ENCODE measurements around the gene PRPH.
"Not testable (repeated sequence)": the region's sequence is repeated elsewhere in the genome, so short reads cannot be mapped to it uniquely, and the experiment has no call there.

Gene PRPH

DNA sequence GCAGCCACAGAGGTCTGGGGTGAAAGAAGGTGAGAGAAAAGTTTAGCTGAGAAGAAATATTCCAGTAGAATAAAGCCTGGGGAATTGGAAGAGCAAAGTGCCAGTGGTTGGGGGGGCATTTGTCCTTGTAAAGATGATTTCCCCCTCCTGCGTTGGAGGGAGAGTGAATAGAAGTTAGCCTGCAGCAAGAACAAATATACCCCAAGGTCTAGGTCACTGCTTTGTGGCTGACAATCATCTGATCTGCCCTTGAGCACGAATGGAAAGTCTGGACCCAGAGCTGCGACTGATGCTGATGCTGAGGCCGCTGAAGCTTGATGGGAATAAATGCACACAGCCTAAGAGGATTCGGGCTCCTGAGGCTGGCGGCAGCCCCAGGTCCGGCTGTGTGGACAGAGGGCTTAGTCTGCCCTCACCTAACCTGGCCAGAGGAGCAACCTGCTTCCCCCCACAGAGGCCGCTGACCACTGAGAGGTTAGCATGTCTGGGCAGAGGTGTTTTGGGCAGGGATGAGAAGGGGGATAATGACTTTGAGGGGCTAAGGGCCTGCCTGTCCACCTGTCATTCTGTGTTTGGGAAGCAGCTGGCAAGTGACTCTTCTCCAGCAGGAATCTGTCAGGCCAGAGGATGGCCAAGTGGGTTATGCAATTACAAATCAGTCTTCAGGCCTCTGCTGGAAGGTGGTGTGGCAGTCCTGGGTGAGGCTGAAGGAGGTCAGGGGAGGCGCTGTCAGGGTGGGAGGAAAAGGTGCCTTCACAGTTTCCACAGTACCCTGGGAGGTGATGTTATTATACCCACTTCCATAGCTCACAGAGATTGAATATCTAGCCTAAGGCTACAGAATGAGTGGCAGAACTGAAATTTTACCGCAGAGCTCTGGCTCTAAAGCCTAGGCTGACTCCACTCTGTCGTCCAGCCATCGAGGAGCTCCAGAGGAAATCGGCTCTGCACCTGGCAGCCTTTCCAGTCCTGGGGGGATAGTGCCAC lies 18.4 kb upstream of the PRPH start:
- no peak for DNase-seq

DNA sequence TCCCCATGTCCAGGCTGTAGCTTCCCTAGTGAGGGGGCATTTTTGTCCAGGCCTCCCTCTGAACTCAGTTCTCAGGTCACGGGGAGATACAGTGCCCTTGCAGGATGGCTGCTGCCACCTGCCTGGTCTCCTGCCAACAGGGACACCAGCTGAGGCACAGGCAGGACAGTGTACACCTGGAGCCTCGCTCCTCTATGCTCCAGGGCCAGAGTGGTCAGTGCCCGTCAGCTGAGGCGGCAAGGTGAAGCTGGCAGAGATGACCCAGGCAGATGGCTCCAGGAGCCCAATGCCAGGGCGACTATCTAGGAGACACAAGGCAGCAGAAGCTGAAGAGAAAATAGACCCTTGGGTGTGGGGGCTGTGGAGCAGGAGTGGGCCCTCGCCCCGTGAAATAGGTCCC lies 17.5 kb upstream of the PRPH start:
- no peak for DNase-seq

DNA sequence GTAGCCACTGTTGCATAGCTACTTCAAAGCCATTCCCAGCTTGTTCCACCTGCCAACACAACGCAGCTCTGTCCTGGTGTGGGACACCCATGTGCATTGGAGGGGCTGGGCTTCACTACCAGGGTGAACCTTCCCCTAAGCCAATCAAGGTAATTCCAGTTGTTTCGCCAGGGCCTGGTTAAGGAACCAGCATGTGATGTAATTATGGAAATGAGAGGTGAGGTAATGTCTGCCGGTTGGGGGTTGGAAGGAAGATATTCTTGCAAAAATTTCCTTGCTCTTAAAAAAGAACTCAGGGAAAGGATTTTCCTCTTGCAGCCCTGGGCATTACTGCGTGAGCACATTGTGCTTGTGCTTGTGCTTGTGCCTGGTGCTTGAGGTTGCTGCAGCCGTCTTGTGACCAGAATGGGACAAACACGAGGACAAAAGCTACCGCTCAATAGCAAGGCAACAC lies 15.2 kb upstream of the PRPH start:
- DNase-seq: no peak

DNA sequence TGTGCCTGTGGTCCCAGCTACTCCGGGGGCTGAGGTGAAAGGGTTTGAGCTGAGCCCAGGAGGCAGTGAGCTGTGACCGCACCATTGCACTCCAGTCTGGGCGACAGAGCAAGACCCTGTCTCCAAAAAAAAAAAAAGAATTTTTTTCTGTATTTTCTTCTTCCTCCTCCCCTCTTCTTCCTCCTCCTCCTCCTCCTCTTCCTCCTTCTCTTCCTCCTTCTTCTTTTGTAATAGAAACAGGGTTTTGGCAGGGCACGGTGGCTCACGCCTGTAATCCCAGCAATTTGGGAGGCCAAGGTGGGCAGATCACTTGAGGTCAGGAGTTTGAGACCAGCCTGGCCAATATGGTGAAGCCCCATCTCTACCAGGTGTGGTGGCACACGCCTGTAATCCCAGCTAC lies 14.4 kb upstream of the PRPH start:
- not testable (repeated sequence) for DNase-seq

DNA sequence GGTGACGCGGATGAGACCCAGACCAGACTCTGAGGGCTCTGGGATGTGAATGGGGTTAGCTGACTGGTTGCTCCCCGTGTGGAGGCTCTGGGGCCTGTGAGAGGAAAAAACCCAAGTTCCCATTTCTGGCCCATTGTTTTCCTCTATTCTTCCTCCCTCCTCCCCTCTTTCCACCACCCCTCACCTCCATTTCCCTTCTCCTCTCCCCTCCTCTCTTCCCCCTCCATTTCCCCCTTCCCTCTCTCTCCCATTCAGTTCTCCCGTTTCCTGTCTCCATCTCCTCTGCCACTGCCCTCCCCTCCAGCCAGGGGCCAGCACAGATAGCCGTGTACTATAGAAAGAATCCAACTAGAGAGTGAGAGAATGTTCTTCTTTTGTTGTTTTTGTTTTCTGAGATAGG lies 12.6 kb upstream of the PRPH start:
- no peak for DNase-seq

DNA sequence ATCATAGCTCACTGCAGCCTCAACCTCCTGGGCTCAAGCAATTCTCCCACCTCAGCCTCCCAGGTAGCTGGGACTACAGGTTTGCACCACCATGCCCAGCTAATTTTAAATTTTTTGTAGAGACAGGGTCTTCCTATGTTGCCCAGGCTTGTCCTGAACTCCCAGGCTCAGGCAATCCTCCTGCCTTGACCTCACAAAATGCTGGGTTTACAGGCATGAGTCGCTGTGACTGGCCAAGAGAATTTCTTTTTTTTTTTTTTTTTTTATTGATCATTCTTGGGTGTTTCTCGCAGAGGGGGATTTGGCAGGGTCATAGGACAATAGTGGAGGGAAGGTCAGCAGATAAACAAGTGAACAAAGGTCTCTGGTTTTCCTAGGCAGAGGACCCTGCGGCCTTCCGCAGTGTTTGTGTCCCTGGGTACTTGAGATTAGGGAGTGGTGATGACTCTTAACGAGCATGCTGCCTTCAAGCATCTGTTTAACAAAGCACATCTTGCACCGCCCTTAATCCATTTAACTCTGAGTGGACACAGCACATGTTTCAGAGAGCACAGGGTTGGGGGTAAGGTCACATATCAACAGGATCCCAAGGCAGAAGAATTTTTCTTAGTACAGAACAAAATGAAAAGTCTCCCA lies 12.1 kb upstream of the PRPH start:
- not testable (repeated sequence) for DNase-seq

DNA sequence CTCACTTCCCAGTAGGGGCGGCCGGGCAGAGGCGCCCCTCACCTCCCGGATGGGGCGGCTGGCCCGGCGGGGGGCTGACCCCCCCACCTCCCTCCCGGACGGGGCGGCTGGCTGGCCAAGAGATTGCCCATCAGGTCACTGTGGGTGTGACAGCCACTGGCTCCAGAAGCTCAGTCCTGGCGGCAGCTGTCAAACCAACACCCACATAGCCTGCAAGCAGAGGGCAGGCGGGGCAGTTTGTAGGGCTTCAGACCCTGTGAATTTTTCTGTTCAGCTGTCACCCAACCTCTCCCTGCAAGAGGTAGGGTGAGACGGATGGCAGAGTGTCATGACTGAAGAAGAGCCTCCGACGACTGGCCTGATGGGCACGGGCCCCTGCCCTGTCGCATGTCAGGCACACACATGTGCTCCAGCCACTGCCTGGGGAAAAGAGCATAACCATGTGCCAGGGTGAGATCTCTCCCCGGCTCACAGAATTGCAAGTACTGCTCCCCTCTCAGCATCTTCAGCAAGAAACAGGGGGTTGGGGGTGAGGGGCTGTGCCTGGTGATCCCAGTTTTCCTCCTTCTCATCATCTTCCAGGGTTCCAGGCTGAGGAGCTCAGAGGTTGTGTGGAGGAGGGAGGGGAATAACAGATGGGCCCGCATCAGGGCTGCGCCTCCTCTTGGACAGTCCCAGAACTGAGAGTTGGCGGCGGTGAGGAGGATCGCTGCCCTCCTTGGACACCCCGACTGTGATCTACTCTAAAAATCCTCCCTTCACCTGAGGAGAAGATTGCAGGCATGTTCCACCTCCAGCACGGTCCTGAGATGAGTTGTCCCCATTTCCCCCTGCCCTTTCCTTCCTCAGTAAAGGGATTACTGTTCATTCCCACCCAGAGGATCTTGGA lies 11.2 kb upstream of the PRPH start:
- DNase-seq: no peak

DNA sequence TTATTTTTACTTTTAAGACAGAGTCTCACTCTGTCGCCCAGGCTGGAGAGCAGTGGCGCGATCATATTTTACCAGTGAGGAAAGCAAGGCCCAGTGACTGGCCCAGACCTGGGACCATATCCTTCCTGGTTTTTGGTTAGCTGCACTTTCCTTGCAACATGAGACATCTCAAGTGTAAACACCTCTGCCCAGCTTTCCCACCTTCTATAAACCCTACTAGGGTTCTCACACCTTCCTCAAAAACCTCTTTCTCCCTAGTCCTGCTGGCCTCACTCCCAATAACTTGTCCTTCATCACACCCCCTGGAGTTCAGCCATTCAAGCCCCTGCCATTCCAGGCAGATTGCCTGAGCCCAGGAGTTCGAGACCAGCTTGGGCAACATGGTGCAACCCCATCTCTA lies 10.3 kb upstream of the PRPH start:
- no peak for DNase-seq

DNA sequence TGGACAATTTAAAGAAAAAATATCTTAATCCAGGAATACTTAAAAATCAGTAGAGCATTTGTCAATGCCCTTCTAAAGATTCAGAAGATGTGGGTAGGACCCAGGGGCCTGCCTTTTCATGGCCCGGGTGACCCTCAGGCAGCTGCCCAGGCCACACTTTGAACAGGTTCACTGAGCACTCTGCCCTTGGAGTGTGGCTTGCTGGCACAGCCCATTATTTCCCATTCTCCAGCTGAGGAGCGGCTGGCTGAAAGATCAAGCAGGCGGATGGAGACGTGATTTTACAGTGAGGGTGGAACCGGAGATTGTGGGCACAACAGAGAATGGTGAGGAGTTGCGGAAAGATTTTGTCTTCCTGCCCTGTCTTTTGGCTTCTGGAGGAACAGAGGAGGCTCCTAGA lies 7.1 kb upstream of the PRPH start:
- DNase-seq: no peak

DNA sequence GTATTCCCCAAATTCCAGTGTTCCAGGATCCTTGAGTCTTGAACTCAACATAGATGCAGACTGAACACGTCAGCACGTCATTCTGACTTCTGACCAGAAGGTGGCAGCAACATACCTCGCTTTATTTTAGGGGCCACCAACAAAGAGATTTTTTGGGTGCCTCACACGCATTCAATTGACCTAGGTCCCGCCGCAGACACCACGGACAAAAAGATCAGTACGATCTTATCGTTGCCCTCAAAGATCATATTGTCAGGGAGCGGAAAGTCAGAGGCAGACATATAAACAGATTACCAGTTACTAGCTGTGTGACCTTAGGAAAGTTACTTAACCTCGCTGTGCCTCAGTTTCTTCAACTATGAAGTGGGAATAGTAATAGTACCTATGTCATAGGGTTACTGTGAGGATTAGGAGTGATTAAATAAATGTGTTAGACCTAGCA lies 6.5 kb upstream of the PRPH start:
- DNase-seq: peak; percentile 79 to 80

DNA sequence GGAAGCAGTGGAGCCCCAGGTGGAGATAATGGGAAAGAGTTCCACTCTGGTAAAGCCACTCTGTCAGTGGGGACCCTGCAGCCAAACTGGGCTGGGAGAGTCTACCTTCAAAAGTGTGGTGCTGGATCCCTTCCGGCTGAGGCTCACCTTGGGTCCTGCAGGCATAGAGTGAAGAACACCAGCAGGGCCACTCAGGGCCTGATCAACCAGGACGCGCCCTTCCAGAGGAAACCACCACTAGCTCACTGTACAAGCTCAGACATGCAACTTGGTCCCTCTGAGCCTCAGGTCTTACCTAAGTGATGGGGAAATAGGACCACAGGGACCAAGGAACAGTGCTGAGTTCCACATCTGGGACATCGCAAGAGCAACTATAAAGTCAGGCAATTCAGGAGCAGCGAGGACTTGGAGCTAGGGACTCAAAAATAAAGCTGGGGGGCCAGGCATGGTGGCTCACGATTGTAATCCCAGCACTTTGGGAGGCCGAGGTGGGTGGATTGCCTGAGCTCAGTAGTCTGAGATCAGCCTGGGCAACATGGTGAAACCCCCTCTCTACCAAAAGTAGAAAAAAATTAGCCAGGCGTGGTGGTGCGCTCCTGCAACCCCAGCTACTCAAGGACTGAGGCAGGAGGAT lies 5.9 kb upstream of the PRPH start:
- no peak for DNase-seq

DNA sequence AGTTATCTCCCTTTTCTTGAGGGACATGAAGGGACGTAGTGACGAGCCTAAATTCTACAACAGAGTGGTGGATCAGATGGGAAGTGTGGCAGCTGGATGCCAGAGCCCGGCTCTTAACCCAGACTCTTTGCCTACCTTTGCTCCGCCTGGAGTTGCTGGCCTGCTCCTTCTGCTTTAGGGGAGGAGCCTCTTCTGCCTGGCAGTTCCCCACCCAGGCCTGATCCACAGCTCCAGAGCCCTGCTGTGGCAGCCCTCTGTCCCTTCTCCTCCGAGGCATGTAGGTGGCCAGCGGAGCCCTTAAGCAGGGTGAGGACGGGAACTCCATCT lies 2.3 kb upstream of the PRPH start:
- no peak for DNase-seq

DNA sequence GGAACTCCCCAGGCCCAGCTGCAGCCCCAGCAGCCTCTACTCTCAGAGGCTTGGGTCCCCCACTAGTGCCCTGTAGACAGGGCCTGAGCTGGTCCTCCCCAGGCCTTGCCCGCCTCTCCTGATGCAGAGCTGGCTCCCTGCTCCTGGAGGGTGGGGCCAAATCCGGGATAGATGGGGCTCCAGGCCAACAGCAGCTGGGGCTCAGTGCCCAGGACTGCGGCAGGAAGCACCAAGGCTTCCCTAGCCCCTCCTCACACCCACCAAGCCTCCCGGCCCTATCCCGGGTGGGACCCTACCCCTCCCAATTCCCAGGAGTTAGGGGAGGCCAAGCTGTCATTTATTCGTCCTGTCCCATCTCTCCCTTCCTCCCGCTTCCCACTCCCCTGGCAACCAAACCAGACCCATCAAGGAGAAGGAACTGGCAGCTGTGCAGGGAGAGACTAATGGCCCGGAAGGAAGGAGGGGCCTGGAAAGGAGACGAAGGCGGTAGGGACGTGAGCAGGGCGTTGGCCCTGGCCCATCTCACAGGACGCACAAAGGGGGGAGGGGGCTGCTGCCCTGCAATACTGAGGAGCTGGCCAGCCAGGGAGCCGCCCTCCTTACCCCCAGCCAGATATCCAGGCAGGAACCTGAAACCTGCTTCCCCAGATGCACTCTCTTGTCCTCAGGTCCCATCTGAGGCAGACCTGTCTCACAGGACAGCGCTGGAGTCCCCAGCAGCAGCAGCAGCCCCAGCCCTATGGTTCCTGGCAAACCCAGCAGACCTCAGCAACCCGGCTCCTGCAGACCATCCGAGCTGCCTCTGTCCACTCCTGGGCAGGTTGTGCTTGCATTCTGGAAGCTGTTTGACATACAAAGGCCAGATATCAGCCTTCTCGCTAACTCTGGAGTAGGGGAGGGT lies 1.6 kb upstream of the PRPH start:
- DNase-seq: no peak

DNA sequence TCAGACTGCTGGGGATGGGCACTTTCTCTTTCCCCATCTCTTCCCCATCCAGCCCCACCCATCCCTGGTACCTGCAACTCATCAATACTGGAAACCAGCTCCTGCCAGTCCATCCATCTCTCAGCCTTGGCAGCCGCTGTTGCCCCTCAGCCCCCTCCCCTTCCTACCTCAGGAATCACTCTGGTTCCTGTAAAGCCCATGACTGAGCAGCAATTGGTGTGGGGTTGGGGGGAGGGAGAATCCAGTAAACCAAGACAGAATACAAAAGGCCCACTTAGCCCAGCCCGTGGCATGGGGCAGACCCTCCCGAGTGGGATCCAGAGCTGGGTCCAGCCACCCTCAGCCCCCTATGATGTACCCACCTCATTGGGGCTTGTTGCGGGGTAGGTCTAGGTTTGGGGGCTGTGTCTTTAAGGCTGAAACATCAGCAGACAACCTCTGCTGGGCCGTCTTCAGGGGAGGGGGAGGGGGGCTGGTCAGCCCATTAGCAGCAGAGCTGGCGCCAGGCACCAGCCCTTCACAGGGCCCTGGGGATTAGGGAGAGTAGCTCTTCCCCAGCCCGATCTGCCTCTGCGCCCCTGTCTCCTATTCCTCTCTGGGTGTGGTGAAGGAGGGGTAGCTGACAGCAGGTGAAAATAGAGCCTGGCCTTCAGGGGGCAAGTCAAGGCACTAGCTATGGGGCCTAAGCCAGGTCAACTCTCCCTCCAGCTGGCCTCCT lies 702 bp upstream of the PRPH start:
- no peak for DNase-seq

DNA sequence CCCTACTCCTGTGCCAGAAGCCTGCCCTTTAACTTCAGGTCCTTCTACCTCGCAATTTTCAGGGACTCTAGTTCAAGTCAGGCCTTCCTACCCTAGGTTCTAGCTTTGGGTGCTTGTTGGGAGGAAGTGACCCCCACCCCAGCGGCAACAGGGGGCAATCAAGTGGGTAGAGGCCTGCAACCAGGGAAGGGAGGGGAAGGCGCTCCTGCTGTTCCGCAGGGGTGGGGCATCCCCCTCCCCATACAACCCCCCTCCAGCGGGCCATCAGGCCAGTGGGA lies 204 bp upstream of the PRPH start:
- DNase-seq: no peak

DNA sequence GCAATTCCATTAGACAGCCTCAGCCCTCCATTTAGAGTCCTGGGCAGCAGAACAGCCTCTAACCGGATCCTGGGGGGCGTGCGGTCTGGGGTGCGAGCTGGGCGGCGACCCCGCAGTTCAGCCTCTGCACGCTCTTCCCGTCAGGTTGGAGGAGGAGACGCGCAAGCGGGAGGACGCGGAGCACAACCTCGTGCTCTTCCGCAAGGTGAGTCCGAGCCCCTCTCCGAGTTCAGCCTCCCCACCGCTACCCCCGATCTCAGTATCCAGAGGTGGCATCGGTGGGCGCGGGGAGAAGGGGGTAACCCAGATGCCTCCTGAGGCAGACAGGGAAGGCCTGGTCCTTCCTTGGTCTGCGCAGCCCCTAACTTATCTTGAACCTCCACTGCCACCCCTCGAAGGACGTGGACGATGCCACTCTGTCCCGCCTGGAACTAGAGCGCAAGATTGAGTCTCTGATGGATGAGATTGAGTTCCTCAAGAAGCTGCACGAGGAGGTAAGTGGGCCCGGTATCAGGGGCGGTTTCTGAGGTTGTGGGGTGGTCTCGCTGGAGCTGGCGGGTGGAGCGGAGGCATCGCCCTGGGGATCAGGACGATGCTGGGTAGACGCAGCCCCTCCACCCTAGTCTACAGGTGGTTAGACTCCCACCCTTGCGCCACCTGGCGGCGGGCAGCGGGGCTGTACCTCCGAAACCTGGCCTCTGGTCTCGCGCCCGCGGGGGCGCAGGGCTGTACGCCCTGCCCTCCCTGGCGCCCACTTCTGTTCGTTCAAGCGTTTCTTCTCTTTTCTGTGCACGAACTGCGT lies 1.3 kb downstream of the PRPH start:
- DNase-seq: peak; percentile 78 to 82

DNA sequence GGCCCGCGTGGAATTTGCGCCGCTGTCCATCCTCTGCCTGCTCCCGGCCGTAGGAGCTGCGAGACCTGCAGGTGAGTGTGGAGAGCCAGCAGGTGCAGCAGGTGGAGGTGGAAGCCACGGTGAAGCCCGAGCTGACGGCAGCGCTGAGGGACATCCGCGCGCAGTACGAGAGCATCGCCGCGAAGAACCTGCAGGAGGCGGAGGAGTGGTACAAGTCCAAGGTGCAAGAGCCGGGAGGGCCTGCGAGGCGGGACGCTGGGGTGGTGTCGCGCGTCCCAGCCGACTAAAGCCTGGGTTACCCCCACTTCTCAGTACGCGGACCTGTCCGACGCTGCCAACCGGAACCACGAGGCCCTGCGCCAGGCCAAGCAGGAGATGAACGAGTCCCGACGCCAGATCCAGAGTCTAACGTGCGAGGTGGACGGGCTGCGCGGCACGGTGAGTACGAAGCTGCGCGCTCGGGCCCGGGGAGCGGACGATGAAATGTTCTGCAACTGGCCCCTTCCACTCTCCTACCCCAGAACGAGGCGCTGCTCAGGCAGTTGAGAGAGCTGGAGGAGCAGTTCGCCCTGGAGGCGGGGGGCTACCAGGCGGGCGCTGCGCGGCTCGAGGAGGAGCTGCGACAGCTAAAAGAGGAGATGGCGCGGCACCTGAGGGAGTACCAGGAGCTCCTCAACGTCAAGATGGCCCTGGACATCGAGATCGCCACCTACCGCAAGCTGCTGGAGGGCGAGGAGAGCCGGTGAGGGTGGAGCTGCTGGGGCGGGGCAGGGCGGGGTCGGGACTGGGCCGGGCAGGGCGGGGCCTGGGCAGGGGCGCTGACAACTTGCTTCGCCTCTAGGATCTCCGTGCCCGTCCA lies 2.1 kb downstream of the PRPH start:
- DNase-seq: peak; percentile 55 to 66

DNA sequence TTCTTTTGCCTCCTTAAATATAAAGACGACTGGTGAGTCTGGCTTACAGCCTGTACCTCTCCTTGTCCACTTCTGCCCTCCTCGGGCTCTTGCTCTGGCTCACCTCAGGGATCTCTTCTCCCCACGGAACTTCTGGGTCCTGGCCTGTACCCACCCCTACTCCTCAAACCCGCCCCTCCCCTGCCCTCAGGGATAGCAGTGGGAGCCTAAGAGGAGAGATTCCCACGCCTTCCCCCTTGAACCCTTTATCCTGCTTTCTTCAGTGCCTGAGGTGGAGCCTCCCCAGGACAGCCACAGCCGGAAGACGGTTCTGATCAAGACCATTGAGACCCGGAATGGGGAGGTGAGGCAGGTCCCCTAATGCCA lies 2.7 kb downstream of the PRPH start:
- no peak for DNase-seq

DNA sequence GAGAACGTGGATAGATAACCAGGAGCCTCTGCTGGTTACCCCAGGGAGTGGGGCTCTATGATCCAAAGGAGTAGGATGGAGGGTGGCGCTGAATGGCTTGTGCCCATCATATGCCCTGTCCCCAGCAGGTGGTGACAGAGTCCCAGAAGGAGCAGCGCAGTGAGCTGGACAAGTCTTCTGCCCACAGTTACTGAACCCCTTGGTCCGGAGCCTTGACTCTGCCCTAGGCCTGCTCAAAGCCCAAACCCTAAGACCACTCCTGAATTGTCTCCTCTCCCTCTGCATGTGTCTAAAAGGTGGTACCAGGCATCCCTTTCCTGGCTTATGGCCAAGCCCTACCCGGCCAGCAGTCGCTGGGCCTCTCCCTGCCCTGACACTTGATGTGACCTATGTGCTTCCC lies 3.2 kb downstream of the PRPH start:
- DNase-seq: peak in 1 of 2 experiments; percentile 26

Measured in activated T-cell treated with anti-CD3 and anti-CD28 coated beads, Interleukin-2, amount 50 U/mL, for 48 hours (primary cell).